HG03103 (cell line): ENCODE results near the gene TLE6.
"Not testable (repeated sequence)": the region's sequence is repeated elsewhere in the genome, so short reads cannot be mapped to it uniquely, and the experiment has no call there.

Source experiments
- ATAC-seq: cut with Tn5 transposase; IDR thresholded peaks from one replicate; pipeline ENCODE4 v1.9.1; 2021; ENCODE audit warnings: low read depth; ENCODE audit not compliant: unreplicated experiment

Gene TLE6

DNA sequence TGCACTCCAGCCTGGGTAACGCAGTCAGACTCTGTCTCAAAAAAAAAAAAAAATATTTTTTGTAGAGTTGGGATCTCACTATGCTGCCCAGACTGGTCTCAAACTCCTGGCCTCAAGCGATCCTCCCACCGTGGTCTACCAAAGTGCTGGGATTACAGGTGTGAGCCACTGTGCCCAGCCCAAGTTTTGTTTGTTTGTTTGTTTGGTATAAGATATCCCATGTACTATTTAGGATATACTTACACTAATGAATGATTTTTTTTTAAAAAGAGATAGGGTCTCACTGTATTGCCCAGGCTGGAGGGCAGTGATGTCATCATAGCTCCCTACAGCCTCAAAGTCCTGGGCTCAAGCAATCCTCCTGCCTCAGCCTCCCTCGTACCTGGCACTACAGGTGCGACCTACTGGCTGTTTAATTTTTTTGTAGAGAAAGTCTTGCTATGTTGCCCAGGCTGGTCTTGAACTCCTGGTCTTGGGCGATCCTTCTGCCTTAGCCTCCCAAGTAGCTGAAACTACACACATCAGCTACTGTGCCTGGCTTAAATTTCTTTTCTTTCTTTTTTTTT is 24.0 kb downstream of the TLE6 start:
- no peak for ATAC-seq

DNA sequence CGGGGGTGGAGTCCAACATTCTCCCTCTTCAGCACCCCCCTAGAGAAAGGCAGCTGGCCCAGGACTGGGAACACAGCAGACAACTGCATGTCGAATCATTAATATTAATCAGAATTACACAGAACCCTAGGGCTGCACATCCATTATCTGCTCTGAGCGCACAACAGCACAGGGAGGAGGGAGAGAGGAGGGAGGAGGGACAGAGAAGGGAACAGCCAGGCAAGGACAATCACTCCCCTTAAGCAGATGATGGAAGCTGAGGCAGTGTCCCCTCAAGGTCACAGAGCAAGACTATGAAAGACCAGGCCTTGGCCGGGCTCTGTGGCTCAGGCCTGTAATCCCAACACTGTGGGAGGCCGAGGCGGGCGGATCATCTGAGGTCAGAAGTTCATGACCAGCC is 25.7 kb downstream of the TLE6 start:
- no peak for ATAC-seq

DNA sequence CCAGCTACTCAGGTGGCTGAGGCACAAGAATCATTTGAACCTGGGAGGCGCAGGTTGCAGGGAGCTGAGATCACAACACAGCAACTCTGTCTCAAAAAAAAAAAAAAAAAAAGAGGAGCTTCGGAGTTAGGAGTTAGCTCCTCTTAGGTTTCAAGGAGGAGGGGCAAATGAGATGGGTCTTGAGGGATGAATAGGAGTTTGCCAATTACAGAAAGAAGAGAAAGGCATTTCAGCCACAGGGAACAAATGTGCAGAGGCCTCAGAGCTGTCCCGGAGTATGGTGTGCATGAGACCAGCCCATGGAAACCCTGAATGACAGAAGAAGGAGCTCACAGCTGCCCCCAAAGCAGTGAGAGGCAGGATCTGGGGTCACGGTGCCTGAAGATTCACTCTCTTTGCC is 27.2 kb downstream of the TLE6 start:
- ATAC-seq = no peak

DNA sequence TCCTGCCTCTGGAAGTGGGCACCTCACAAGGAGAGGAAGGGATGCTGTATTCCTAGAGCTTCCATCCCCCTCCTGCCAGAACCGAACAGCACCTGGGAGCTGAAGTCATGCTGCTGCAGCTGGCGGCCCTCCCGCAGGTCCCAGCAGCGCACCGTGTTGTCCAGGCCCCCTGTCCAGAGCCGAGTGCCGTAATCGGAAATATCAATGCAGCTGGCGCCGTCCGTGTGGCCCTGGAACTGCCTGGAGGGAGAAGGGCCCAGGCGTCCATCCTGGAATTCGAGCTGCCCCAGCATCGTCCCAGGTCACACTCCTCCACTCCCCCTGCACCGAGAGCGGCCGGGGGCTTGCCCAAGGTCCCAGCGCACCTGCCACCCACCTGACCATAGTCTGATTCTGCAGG is 28.0 kb downstream of the TLE6 start:
- ATAC-seq = no peak

DNA sequence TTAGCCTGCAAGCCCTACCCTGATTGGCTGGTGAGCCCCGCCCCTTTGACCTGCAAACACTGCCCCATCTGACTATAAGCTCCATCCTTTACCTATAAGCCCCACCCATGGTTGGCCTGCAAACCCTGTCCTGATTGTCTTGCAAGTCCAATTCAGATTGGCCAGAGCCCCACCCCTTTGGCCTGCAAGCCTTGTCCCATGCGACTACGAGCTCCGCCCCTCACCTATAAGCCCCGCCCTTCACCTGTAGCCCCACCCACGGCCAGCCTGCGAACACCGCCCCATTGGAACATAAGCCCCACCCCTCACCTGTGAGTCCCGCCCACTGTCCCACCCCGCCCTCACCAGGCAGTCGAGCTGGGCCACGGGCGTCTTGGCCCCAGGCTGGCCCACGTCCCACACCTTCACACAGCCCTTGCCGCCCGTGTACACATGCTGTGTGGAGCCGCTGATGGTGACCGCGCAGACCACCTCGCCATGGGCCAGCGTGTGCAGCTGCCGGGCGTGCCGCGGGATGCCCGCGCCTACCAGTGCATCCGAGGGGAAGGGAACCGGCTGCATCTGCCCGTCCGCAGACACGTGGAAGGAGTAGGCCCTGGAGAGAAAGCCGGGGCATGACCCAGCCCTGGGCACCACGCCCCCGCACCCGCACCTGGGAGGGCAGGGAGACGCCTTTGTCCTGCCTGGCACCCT is 28.9 kb downstream of the TLE6 start:
- no peak for ATAC-seq

DNA sequence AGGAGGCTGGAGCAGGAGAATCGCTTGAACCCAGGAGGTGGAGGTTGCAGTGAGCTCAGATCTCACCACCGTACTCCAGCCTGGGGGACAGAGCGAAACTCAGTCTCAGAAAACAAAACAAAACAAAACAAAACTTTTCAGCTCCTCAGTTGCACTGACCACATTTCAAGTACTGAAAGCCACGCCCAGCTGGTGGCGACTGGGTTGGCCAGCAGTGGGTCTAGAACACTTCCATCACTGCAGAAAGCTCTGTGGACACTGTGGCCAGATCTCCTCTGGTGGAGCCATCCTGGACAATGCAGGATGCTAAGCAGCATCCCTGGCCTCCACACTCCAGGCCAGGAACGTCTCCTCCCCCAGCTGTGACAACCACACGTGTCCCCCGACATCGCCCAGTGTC is 30.6 kb downstream of the TLE6 start:
- ATAC-seq = no peak

DNA sequence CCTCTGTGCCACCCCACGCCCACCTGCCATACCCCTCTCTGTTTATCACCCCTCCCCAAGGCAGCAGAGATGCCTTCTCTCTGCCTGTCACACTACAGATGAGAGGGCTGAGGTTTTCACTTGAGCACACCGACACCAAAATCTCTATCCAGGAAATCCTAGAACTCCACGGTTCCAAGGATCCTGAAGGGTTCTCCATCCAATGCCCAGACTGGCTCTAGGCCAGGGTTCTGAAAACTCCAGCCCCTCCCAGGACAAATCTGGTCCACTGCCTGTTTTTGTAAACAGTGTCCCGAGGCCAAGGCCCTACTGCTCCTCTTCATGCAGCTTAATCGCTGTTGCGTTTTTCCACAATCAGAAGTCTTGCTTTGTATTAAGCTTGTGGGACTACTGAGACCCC is 31.6 kb downstream of the TLE6 start:
- no peak for ATAC-seq

DNA sequence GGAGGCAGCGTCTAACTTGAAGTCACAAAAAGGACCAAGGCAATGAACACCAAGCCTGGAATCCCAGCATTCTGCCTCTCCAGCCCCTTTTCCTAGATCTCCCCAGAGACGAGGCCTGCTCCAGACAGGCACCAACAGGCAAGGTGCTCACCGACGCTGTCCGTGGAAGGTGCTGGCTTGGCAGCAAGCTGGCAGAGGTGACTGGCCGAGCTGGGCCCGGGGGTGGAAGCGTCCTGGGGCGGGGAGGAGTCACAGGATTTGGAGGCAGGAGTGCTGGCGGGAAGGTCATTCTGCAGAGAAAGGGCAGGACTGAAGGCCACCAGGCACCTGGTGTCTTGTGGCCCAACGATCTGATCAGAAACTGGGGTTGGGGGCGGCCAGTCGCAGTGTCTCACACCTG is 33.5 kb downstream of the TLE6 start:
- ATAC-seq = no peak

DNA sequence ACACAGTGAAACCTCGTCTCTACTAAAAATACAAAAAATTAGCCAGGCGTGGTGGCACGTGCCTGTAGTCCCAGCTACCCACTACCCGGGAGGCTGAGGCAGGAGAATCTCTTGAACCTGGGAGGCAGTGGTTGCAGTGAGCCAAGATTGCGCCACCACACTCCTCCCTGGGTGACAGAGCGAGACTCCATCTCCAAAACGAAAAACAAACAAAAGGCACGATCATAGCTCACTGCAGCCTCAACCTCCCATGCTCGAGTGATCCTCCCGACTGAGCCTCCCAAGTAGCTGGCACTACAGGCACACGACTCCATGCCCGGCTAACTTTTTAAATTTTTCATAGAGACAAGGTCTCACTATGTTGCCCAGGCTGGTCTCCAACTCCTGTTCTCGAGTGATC is 34.7 kb downstream of the TLE6 start:
- not testable (repeated sequence) for ATAC-seq

DNA sequence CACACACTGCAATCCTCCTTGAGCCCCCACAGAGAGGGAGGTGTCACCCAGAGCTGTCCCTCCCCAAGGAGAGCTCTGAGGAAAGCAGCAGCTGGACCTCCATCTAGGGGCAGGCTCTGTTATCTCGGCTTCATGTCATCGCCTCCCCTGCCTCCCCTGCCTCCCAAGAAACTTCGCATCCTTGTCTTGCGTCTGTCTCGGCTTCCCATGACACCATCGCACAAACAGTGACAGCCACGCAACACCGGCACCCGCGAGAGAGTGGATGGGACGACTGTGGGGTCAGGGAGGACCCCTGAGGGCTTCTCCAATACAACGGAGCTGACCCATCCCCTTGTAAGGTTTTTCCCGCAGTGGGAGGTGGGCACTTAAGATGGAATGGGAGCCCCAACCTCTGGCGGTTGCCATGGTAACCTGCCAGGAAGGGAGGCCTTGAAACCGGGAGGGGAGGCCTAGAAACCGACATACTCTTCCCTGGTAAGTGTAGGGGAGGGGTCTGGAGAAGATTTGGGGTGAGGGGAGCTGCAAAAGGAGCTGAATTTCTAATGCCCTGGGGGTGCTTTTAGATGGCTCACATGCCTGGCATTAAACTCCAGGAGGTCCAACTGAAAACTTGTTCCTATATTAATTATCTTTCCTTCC is 35.4 kb downstream of the TLE6 start:
- ATAC-seq = no peak

DNA sequence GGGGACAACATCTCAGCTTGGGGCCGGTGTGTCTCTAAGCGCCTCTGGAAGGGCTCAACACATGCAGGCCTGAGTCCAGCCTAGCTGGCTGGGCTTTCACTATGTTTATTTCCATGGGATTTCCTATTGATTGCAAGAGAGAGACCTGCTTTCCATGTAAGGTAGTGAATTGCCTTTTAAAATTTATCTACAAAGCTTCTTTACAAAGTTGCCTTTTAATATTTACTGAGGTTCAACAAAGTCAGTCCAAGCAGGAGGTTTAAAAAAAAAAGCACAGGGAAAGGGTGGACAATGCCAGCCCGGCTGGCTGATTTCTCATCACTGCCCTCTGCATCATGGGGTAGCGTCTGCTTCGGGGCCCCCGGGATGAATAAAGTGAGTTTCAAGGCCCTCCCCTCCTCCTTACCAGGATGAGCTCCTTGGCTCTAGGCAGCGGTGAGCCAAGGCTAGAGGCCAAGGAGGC is 35.9 kb downstream of the TLE6 start:
- no peak for ATAC-seq

DNA sequence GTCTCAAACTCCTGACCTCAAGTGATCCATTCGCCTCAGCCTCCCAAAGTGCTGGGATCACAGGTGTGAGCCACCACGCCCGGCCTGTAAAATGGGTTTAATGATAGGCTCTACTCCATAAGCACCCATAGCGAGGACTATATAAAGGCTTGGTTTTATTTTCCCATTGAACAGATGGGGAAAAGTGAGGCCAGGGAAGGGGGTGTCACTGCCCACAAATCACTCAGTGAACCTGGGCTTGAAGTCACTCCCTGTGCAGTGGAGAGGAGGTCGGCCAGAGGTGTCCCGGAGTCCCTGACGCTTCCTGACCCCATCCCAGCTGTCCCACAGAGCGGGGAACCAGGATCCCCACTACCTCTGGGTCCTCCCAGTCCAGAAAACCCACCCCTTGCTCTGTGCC is 36.8 kb downstream of the TLE6 start:
- no peak for ATAC-seq

DNA sequence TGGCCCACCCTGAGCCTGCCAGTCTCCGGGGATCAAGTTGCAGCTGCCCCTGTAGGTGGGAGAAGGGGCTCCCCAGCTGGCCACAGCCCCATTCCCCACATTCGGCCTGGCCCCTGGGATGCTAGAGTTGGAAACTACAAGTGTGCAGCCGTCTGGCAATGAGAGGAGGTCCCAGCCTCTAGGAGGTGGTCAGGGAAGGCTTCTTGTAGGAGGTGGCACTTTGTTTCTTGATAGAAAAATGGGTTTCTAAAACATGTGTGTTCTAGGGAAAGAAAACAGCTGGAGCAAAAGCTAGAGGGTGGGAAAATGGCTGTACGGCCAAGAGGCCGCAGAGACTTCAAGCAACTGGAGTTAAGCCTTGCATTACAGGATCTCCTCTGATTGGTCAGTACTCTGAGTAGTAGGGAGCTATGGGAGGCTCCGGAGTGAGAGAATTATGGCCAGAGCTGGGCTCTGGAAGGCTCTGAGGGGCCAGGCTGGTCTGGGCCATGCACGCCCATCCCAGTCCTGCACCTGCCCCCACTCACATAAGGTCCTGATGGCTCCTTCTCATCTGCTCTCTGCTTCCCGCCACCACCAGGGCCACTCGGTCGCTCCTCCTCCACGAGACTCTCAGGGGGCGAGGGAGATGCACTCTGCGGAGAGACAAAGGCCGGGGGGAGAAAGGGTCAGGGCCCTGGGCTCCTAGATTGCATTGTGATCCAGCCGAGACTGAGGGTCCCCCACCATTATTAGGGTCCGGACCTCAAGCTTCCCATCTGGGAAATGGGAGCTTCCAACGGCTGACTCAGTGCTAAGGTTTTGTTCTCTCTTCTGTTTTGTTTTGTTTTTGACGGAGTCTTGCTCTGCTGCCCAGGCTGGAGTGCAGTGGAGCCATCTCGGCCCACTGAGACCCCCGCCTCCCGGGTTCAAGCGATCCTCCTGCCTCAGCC is 38.0 kb downstream of the TLE6 start:
- no peak for ATAC-seq

DNA sequence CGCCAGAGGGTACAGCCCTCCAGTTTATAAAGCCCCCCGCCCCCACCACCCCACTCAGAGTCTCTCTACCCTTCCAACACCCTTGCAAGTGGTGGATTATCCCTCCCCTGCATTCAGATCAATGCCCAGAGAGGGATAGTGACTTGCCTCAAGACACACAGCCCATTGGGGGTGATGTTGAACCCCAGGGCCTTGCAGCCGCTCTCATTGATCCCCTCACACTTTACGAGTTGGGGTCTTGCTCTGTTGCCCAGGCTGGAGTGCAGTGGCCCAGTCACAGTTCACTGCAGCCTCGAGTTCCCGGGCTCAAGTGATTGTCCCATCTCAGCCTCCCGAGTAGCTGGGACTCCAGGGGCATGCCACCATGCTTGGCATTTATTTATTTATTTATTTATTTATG is 40.6 kb downstream of the TLE6 start:
- ATAC-seq = no peak

DNA sequence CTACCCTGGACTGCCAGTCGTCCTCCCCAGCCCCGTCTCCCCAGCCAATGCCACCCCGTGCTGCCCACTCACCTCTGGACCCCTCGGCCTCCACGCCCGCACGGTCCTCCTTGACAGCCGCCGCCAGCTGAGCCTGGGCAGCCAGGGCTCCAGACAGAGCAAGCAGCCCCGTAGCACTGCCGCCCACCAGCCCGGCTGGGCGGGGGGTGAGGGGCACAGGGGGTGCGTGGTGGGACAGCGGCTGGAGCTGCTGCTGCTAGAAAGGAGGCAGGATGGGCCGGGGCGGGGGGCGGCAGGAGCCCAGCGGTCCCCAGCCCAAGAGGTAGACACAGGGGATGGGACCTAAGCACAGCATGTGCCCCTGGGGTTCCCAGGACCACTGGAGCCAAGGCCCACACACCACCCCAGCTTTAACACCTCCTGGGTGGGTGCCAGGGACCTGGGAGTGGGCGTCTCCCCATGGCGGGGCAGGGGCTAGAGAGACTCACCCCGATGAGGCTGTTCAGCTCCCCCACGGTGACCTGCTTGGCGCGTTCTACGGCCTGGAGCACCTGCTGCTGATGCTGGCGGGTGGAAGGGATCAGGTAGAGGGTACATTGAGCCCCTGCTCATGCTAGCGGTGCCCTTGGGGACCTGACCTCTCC is 42.0 kb downstream of the TLE6 start:
- ATAC-seq = no peak

DNA sequence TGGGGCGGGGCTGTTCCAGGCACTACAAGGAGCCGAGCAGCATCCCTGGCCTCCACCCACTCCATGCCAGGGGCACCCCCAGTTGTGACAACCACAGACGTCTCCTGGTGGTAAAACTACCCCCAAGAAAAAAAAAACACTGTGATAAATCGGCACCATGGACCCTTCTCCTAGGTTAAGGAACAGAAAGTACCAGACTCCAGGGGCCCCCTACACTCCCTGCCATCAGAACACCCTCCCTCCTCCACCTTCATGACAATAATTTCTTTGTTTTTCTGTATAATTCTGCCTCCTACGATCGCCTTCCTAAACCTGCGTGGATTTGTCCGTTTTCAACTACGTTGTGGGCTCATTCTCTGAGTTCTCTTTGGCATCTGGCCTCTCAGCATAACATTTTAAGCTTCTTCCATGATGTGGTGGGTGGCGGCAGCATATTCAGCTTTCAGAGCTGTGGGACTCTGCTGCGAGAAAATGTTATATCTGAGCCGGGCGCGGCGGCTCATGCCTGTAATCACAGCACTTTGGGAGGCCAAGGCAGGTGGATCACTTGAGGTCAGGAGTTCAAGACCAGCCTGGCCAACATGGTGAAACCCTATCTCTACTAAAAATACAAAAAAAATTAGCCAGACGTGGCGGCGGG is 43.1 kb downstream of the TLE6 start:
- ATAC-seq = no peak

DNA sequence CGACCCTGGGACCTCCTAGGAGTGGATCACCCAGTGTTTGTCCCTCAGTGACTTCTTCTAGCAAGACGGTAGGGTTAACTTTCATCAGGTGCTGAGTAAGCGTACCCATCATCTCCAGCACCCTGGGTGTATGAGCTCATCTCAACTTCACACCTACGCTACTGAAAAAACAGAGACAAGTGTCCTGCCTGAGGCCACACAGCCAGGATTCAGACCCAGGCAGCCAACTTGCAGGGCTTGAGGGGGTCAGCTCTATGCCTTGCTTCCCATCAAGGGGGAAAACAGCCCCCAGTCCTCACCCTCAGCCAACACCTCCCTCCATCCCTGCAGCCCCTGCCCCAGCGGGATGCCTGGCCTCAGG is 47.1 kb downstream of the TLE6 start:
- ATAC-seq = no peak

DNA sequence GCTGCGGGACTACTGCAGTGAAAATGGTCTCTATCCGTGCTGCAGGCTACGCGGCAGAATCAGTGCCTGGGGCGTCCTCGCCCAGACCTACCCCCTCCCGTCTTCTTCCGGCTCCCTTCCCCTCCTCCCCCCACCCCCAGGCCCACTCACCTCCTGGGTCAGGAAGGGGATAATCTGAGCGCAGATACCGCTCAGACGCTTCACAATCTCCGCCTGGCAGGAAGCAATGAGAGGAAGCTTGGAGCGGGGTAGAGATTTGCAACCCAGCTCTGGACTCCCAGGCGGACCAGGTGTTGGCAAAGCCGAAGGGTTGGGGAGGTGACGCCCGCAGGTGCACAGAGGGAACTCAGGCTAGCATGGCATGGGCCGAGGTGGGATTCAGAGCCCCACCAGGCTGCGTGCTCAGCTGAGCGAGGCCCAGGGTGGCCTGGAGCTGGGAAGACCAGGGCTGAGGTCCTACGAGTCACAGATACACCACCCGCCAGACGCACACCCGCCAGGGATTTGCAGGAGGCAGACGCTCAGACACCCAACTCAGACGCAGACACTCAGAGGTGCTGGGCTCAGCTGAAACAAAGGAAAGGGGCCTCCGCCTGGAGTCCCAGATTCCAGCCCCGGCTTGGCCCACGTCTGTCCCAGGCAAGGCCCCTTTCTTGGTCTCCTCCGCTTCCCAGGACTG is 47.6 kb downstream of the TLE6 start:
- ATAC-seq = no peak

DNA sequence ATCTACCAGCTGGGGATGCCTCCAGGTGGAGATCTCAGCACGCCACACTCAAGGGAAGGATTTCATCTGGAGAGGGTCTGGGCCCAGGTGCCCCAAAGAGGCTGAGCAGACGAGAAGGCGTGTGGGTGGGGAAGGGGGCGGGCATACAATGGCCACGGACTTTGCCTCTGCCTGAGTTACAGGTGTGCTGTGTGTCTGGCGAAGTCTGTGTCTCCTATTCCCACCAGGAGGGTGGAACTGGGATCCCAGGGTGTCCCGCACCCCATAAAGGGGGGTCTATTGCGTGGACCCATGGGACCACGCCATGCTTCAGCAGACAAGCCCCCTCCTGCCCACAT is 48.2 kb downstream of the TLE6 start:
- ATAC-seq = no peak

DNA sequence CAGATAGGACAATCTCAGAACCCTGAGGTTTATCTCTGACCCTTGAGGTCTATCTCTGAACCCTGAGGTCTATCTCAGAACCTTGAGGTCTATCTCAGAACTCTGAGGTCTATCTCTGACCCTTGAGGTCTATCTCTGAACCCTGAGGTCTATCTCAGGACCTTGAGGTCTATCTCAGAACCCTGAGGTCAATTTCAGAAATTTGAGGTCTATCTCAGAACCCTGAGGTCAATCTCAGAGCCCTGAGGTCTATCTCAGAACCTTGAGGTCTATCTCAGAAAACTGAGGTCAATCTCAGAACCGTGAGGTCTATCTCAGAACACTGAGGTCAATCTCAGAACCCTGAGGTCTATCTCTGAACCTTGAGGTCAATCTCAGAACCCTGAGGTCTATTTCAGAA is 49.4 kb downstream of the TLE6 start:
- ATAC-seq = no peak
